PFSK-1 (cell line): ENCODE results near the gene RASSF7.

ENCODE experiments used
- FOXP2 ChIP-seq: optimal IDR thresholded peaks from 2 replicates; pipeline ENCODE3; 2011; ENCODE audit warnings: borderline replicate concordance, control low read depth, inconsistent platforms; ENCODE audit not compliant: insufficient read depth; ENCODE audit errors: extremely low read length, extremely low read depth
- POLR2AphosphoS5 ChIP-seq: IDR thresholded peaks from 2 replicates; pipeline ENCODE4 v1.6.1; 2012; ENCODE audit warnings: low read depth, mild to moderate bottlenecking, control low read depth, low read length, moderate library complexity
- SIN3A ChIP-seq: IDR thresholded peaks from 2 replicates; pipeline ENCODE4 v1.6.1; 2012; ENCODE audit warnings: mild to moderate bottlenecking, low read length, moderate library complexity, borderline replicate concordance; ENCODE audit not compliant: insufficient read depth
- TAF1 ChIP-seq: IDR thresholded peaks from 2 replicates; pipeline ENCODE4 v1.6.1; 2012; ENCODE audit warnings: low read length, control low read depth, borderline replicate concordance; ENCODE audit not compliant: insufficient read depth
- TF ChIP-seq, protein P1 (sequence below), 2 experiments: IDR thresholded peaks; 2 replicates each; pipeline versions ENCODE4 v1.6.1 to v1.8.0; 2011 to 2012; ENCODE audit warnings: low read depth in 2 of 2, low read length in 2 of 2, control low read depth in 1 of 2, inconsistent platforms in 1 of 2, mild to moderate bottlenecking in 1 of 2, moderate library complexity in 1 of 2; ENCODE audit not compliant: insufficient read depth in 1 of 2

The RASSF7 gene

DNA sequence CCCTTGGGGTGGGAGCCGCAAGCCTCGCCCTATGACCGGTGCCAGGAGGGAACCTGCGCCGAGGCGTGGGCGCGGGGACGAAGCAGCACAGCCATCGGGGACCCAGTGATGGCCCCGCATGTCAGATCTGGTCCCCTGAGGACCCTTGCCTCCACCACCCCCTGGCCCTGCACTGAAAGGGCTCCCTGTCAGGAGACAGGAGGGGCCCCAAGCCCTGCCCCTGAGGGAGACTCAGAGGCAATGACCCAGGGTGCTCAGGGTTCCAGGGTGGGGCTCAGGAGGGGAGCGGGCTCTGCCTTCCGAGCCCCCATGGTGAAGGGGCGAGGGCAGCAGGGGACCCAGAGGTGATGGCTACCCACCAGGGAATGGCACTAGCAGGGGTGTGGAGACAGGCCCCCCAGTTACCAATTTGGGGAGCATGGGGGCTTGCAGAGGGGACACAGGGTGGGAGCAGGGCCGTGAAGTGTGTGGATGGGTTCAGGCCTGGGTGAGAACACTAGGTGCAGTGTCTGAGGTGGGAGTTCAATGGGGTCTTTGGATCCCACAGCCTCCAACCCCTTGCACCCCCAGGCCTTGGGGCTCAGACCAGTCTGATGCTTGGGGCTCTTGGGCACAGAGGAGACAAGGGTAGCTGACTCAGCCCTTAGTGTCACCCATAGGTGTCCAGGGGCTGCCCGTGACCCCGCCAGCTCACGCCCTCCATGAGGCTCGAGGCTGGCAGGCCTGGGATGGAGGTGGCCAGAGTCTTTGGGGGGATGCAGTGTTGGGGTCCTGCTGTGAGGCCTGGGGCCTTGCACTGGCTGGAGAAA lies 22.9 kb upstream of the RASSF7 start:
- TF ChIP-seq POLR2AphosphoS5, result no peak

- TF ChIP-seq POLR2AphosphoS5 (no peak), SIN3A (no peak), FOXP2 (no peak), TAF1 (no peak)
- TF ChIP-seq, protein P1, sequence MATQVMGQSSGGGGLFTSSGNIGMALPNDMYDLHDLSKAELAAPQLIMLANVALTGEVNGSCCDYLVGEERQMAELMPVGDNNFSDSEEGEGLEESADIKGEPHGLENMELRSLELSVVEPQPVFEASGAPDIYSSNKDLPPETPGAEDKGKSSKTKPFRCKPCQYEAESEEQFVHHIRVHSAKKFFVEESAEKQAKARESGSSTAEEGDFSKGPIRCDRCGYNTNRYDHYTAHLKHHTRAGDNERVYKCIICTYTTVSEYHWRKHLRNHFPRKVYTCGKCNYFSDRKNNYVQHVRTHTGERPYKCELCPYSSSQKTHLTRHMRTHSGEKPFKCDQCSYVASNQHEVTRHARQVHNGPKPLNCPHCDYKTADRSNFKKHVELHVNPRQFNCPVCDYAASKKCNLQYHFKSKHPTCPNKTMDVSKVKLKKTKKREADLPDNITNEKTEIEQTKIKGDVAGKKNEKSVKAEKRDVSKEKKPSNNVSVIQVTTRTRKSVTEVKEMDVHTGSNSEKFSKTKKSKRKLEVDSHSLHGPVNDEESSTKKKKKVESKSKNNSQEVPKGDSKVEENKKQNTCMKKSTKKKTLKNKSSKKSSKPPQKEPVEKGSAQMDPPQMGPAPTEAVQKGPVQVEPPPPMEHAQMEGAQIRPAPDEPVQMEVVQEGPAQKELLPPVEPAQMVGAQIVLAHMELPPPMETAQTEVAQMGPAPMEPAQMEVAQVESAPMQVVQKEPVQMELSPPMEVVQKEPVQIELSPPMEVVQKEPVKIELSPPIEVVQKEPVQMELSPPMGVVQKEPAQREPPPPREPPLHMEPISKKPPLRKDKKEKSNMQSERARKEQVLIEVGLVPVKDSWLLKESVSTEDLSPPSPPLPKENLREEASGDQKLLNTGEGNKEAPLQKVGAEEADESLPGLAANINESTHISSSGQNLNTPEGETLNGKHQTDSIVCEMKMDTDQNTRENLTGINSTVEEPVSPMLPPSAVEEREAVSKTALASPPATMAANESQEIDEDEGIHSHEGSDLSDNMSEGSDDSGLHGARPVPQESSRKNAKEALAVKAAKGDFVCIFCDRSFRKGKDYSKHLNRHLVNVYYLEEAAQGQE (IDR thresholded peaks at IDR 0.05; ENCODE audit: insufficient read depth in 1 of 2, low read depth in 2 of 2, low read length in 2 of 2), result no peak
Measured at GRCh38 chr11:538431-539051, 22.2 kb upstream of the RASSF7 start.

- TF ChIP-seq TAF1 (no peak), POLR2AphosphoS5 (no peak), SIN3A (no peak)
Measured at GRCh38 chr11:539971-540481, 20.7 kb upstream of the RASSF7 start.

- TF ChIP-seq, protein P1 (IDR thresholded peaks at IDR 0.05; ENCODE audit: insufficient read depth in 1 of 2, low read depth in 2 of 2, low read length in 2 of 2), result no peak
- no peak for TF ChIP-seq FOXP2
- no peak for TF ChIP-seq TAF1
- no peak for TF ChIP-seq POLR2AphosphoS5
Measured at GRCh38 chr11:540583-541432, 20.0 kb upstream of the RASSF7 start.

DNA sequence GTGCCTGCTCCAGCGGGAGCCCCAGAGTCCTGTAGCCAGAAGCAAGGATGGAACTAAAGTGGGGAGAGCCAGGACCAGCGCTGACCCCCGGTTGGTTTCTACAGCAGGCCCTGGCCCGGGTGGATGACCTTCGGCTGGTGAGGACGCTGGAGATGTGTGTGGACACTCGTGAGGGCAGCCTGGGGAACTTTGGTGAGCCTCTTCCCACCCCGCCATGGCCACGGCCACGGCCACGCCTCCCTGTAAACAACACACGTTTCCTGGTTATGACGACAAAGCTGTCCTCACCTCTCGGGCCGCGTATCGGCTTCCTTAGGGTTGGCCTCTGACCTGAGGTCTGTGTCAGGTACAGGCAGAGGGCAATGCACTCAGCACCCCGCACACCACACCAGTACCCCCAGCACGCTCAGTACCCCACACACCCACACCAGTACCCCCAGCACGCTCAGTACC lies 19.3 kb upstream of the RASSF7 start:
- TF ChIP-seq FOXP2 (no peak), SIN3A (no peak), POLR2AphosphoS5 (no peak), TAF1 (no peak)
- TF ChIP-seq, protein P1 (IDR thresholded peaks at IDR 0.05; ENCODE audit: insufficient read depth in 1 of 2, low read depth in 2 of 2, low read length in 2 of 2), result no peak
